Testis (tissue), 2 donors: Measurements from ENCODE around the gene ANGPTL7.

Source experiments
- POLR2A ChIP-seq: fragments of 450-650 bp; IDR thresholded peaks from one replicate; pipeline ENCODE4 v1.6.1; 2017; ENCODE audit warnings: antibody characterized with exemption, mild to moderate bottlenecking, moderate library complexity
- TF ChIP-seq, protein P1 (sequence below), 3 experiments: fragments of 450-650 bp in 2 of 3; fragments of 200-600 bp in 1 of 3; sonication (generic) in 1 of 3; IDR thresholded peaks; one replicate each; pipeline ENCODE4 v1.5.1; 2016 to 2019; ENCODE audit warnings: antibody characterized with exemption in 3 of 3, mild to moderate bottlenecking in 2 of 3, moderate library complexity in 1 of 3

DNA sequence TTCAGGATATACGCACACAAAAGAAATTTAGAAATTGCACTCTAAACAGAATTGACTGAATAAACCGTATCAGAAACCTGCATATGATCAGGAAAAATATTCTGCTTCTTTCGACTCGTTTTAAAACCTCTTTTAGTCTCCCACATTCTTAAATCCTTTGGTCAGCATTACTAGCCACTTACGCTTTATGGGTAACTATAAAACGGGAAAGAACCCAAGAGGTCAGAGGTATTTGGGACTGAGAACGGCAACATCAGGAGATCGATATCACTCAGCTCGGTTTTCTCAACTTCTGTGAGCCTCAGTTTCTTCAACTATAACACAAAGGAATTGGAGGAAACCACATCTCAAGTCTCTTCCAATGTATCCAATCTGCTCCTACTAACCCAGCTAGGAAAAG is 36.4 kb upstream of the ANGPTL7 start:
- TF ChIP-seq POLR2A = no peak
- TF ChIP-seq, protein P1, sequence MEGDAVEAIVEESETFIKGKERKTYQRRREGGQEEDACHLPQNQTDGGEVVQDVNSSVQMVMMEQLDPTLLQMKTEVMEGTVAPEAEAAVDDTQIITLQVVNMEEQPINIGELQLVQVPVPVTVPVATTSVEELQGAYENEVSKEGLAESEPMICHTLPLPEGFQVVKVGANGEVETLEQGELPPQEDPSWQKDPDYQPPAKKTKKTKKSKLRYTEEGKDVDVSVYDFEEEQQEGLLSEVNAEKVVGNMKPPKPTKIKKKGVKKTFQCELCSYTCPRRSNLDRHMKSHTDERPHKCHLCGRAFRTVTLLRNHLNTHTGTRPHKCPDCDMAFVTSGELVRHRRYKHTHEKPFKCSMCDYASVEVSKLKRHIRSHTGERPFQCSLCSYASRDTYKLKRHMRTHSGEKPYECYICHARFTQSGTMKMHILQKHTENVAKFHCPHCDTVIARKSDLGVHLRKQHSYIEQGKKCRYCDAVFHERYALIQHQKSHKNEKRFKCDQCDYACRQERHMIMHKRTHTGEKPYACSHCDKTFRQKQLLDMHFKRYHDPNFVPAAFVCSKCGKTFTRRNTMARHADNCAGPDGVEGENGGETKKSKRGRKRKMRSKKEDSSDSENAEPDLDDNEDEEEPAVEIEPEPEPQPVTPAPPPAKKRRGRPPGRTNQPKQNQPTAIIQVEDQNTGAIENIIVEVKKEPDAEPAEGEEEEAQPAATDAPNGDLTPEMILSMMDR (IDR thresholded peaks at IDR 0.05) = no peak
